HS-27A (cell line): Measurements from ENCODE around the gene MAPK8IP1.
"Not testable (repeated sequence)": the region's sequence is repeated elsewhere in the genome, so short reads cannot be mapped to it uniquely, and the experiment has no call there.

ENCODE experiments used
- DNase-seq: peaks from one replicate; pipeline ENCODE4 v3.0.0-alpha.2; 2012; ENCODE audit warnings: low read depth, missing footprints

The MAPK8IP1 gene

DNA sequence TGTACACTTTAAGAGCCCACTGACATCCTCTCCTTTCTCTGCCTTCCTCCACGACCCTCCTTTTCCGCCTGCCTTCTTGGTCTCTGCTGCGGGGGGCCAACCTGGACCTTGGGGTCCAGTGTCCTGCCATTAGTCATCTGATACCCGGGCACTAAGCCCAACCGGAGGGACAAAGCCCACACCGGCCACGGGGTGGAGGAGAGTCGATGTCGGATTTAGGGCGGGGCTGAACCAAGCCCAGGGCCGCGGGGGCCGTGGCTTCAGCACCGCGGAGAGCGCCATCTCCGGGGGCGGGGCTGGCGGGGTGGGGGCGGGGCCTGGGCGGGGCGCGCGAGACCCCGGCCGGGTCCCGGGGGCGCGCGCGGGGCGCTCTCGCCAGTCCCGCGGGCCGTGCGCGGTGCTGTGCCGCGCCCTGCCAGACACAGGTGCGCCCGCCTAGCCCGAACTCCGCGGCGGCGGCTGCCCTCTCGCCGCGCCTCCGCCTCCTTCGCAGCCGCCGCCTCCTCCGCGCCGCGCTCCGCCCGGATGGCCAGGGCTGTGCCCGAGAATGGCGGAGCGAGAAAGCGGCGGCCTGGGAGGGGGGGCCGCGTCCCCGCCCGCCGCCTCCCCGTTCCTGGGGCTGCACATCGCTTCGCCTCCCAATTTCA, at the start of gene MAPK8IP1:
MAPK8IP1 (plus strand) TSS at position 378 of the 647 bp plus-strand sequence; CDS start at position 548, 170 bp downstream.
- DNase-seq: no peak

- no peak for DNase-seq
Measured at GRCh38 chr11:45839204-45839603, 46.2 kb upstream of the MAPK8IP1 start.

DNA sequence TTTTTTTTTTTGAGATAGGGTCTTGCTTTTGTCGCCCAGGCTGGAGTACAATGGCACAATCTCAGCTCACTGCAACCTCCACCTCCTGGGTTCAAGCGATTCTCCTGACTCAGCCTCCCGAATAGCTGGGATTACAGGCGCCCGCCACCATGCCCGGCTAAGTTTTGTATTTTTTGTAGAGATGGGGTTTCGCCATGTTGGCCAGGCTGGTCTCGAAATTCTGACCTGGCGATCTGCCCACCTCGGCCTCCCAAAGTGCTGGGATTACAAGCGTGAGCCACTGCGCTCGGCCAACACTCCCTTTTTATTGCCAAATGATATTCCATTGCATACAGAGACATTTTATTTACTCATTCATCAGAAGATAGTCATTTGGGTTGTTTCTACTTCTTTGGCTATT, 45.2 kb upstream of the MAPK8IP1 start:
- not testable (repeated sequence) for DNase-seq

DNA sequence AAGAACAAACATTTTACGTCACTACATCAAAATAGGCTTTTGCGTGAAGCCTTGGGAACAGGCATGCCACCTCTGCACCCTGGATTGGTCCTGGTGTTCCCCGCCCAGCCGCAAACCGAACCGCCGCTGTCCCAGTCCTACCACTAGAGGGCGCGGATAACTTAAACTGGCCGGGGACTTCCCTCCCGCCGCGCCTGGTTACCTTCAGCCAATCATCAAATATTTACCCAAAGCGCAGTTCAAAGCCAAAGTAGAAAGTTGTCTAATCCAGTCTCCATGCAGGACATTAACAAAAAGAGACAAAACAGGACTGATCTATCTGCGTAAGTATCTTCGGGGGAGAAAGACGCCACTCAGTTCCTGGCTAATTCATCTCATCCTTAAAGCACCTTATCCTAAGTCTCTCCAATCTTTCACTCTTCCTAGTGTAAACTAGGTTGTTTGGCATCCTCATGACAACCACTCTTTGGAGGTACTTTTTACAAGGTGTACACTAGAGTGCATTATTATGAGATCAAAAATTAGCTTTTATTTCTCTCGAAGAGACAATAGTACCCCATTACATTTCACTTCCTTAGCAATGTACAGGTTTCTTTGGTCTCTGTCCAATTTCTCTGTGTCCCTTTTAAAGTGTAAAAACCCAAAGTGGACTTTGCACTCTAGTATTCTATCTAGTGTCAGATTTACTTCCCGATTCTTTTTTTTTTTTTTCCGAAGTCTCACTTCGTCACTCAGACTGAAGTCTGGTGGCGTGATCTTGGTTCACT, 42.1 kb upstream of the MAPK8IP1 start:
- peak; percentile 50 for DNase-seq

GRCh38 chr11:45844822-45845578, 40.5 kb upstream of the MAPK8IP1 start:
- no peak for DNase-seq

DNA sequence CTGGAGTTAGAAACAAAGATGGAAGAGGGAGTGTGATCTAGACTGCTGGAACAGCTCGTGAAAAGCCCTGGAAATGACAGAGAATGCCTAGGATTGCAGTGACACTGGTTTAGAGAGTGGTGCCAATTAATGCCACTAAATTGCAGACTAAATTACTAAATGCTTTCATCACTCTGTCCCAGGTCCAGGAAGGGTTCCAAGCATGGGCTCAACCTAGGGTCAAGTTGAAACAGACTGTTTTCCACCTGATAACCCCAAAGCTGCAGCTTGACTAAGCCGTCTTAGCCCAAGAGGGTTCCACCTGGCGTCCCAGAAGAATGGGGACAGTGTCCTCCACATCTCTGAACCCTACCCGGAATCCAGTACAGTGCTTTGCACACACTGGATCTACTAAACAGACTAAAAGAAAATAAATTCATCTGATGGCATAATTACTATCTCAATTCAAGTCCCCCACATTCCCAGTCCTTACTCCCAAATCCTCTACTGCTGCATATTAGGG, 39.2 kb upstream of the MAPK8IP1 start:
- DNase-seq: no peak

- peak; percentile 96 for DNase-seq
Measured at GRCh38 chr11:45846974-45847910, 38.2 kb upstream of the MAPK8IP1 start, which contains the start of gene CRY2. Gene CRY2 (plus strand): TSS chr11:45847475. CDS start chr11:45847491, 16 bp downstream.

DNA sequence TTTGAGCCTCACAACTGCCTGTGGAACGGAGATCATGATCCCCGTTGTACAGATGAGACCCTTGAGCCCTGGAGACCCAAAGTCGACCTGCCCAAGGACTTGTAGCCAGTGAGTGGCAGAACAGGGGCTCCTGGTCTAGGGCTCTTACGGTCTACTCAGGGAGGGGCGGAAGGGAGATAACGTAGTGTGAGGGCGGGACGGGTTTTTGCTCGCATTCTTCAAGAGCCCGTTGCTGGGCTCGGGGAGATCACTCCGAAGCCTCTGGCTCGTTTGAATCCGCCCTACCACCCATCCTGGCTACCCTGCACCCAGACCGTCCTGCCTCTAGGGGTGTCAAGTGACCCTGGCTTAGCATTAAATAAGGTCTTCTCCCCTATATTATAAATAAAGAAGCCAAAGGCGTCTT, 37.5 kb upstream of the MAPK8IP1 start:
- DNase-seq: peak; percentile 15

GRCh38 chr11:45848654-45849081, 36.8 kb upstream of the MAPK8IP1 start:
- DNase-seq: no peak

DNA sequence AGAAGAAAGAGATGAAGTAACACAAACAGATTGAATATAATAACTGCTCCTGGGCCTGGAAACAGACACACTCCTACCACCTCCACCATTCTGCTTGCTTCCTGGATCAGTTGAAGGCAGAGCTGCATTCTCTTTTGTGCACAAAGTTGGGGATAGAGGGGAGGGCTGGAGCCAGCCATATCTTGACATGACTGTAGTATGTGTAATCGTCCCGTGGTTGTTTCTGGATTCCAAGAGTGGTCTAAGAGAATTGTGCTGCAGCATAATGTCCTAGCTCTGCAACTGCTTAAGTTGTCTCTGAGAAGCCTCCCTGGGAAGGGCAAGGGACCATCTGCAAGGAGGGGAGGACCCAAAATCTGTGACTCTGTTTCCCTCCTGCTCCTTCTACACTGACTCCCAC, 35.0 kb upstream of the MAPK8IP1 start:
- DNase-seq: no peak

- no peak for DNase-seq
Measured at GRCh38 chr11:45851228-45851627, 34.2 kb upstream of the MAPK8IP1 start.

GRCh38 chr11:45852018-45852711, 33.3 kb upstream of the MAPK8IP1 start:
- no peak for DNase-seq

DNA sequence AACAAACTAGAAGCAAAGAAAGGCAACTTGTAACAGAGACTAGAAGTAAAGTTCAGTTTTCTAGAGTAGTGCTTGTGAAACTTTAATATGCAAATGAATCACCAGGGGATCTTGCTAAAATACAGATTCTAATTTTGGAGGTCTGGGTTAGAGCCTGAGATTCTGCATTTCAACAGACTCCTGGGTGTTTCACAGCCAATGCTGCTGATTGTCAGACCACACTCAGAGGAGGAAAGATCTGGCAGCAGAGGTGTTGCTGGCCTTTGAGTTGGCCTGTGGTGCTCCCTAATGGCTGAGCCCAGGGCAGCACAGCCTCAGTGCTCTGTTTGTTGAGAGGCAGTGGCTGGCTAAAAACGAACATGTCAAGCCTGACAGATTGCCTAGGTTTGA, 32.7 kb upstream of the MAPK8IP1 start:
- no peak for DNase-seq

DNA sequence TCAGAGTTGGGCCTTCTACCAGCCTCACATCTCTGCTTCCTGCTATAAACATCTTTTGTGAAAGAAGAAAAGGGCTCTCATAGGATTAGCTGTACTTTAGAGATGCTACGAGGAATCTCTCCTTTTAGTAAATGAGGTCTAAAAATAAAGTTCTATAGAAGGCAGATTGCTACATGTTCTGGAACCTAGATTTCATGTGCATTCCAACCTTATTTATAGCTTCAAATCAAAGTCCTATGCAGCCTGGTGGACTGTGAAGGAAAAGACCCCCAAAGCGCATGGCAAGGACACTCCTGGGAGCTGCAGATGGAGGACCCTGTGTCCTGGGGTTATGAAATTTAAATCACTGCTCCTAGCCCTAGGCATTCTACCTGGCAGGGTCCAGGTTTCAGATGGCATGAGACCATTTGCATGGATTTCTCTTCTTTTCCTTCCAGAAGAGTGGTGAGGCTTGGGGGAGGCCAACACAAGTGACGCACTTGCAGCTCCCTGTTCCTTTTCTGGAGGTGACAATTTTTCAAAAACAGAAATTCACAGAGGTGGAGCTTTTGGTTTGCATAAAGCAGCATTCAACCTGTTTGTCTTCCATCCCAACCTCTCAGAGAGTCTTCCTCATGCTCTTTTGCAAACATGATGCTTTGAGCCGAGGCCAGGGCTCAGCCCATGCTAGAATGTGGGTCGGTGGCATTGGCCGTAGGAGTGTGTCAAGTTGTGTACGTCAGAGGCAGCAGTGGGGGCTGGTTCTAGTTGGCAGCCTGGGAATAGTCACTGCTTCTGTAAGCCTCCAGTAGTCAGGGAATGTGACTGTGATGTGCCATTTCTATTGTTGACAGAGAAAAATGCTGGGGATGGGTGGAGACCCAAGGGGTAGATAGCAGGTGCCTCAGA, 31.9 kb upstream of the MAPK8IP1 start:
- DNase-seq: no peak

DNA sequence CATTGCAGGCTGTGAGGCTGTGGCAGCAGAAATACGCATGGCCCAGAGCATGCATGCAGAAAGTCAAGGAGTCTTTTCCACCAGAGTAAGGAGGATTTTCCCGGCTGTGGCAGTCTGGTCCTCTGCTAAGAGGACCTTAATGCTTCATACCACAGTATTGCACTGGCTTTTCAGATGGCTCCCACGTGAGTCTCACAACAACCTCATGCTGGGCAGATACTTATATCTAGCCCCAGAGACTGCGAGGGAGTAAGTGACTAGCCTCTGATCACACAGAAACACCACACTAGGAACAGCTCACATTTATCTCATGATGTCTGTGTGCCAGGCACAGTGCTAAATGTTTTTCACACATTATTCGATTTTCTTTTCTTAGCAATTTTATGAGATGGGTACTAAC, 30.1 kb upstream of the MAPK8IP1 start:
- no peak for DNase-seq

GRCh38 chr11:45856044-45856468, 29.4 kb upstream of the MAPK8IP1 start:
- no peak for DNase-seq

DNA sequence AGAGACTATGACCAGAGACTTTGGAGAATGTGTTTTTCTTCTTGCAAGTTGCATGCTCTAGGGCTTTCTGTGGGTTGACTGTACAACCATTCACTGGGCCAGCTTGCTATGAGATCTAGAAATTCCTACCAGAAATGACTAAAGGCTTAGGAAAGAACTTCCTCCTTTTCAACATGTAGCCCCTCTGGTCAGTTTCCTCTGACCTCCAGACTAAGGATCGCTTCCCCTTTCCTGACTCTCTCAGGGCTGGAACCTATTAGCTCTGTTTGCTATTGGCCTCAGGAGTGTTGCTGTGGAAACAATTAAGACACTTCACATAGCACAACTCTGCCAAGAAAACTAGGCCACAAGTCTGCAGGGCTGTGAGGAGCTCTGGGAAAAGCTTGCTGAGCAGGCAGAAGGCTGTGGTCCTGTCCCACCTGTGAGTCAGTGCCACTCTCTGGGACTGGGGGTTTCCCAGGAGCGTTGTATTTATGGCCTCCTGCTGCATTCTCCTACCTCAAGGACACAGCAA, 27.4 kb upstream of the MAPK8IP1 start:
- DNase-seq: no peak

DNA sequence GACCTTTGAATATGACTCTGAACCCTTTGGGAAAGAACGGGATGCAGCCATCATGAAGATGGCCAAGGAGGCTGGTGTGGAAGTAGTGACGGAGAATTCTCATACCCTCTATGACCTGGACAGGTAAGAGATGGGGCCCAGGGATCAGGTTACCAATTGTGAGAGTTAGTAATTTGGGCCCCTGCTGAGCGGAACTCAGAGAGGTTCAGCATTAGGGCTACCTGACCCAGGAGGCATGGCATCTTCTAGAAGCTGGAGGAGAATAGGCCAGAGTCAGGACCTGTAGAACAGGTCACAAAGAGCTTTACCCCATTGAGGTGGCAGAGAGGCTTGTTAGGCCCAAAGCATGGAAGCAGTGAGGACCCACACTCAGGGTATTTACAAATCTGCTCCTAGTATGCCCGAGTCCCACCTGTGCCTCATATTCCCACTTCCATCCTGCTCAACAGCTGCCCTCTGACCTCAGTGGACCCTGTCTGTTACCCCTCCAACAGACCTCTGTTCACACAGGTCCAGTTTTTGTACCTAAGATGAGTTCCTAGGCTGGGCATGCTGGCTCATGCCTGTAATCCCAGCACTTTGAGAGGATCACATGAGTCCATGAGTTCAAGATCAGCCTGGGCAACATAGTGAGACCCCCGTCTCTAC, 26.6 kb upstream of the MAPK8IP1 start:
- DNase-seq: no peak

- DNase-seq: peak; percentile 45
Measured at GRCh38 chr11:45859661-45860140, 25.8 kb upstream of the MAPK8IP1 start.
